Uterus (tissue), 4 donors: Measurements from ENCODE around the gene N4BP2L2. TPM values are rescaled to one million over a fixed set of nuclear protein-coding genes. Genes with fewer than 3 reads are reported as not detected.

Source experiments
- DNase-seq, 2 donors: peaks; one replicate each; pipeline ENCODE4 v3.0.0-alpha.2; 2019 to 2020
- H3K27ac ChIP-seq, 2 donors: fragments of 200-600 bp; sonication (generic); 1 replicate in 1 of 2; 2 replicates in 1 of 2; pipeline ENCODE4 v1.5.1; 2016 to 2018
- H3K27me3 ChIP-seq, 2 donors: fragments of 200-600 bp; sonication (generic); one replicate each; pipeline ENCODE4 v1.5.1; 2018 to 2019; ENCODE audit warnings: control low read depth in 1 of 2
- H3K36me3 ChIP-seq, 2 donors: fragments of 200-600 bp; sonication (generic); one replicate each; pipeline ENCODE4 v1.5.1; 2019; ENCODE audit warnings: control low read depth in 1 of 2
- H3K4me1 ChIP-seq, 2 donors: fragments of 200-600 bp; sonication (generic); one replicate each; pipeline ENCODE4 v1.5.1; 2018 to 2019; ENCODE audit warnings: control low read depth in 1 of 2
- H3K4me3 ChIP-seq, 2 donors: fragments of 200-600 bp; sonication (generic); 1 replicate in 1 of 2; 2 replicates in 1 of 2; pipeline ENCODE4 v1.5.1; 2018 to 2019; ENCODE audit warnings: mild to moderate bottlenecking in 1 of 2
- H3K9me3 ChIP-seq, 2 donors: fragments of 200-600 bp; sonication (generic); one replicate each; pipeline ENCODE4 v1.5.1; 2019; ENCODE audit warnings: control low read depth in 1 of 2
- POLR2A ChIP-seq, 2 donors: fragments of 450-650 bp; IDR thresholded peaks; one replicate each; pipeline ENCODE4 v1.6.1; 2016; ENCODE audit warnings: antibody characterized with exemption in 2 of 2, mild to moderate bottlenecking in 1 of 2, moderate library complexity in 1 of 2
- intact Hi-C: fragments of 100-400 bp; cut with DNase I; formaldehyde crosslinking; loops from one replicate; pipeline ENCODE4 v1.15.1; 2023; ENCODE audit warnings: low total_unique reads
- total RNA-seq, 4 donors: library from RNA; depleted of rRNA in 3 of 4; stranded (reverse); fragments of >200 nt in 3 of 4; gene quantifications; one replicate each; pipeline versions ENCODE4 v1.1.0 to v1.2.4, GENCODE V29; 2014 to 2023
- TF ChIP-seq, protein P1 (sequence below), 4 experiments: fragments of 200-600 bp in 2 of 4; fragments of 450-650 bp in 2 of 4; sonication (generic) in 2 of 4; IDR thresholded peaks; one replicate each; pipeline ENCODE4 v1.5.1; 2016 to 2019; ENCODE audit warnings: antibody characterized with exemption in 4 of 4, mild to moderate bottlenecking in 2 of 4, moderate library complexity in 1 of 4
- donor health status: DM: yes; HTN: yes; CAD: no.

Gene N4BP2L2
- total RNA-seq, 4 donors from 2014 or later, result 187 to 288 (median 233) TPM

GRCh38 chr13:32555613-32556012 lies 17.0 kb upstream of the N4BP2L2 start:
- Histone ChIP-seq H3K36me3 (no peaks in the 10 kb centered on the region), H3K4me1 (no peaks in the 10 kb centered on the region), H3K27ac (no peak overlapping the region), H3K4me3 (no peak overlapping the region), H3K9me3 (no peaks in the 10 kb centered on the region), H3K27me3 (no peaks in the 10 kb centered on the region)
- intact Hi-C loops, result no loop called here
- TF ChIP-seq POLR2A (IDR thresholded peaks at IDR 0.05), result no peak
- TF ChIP-seq, protein P1, sequence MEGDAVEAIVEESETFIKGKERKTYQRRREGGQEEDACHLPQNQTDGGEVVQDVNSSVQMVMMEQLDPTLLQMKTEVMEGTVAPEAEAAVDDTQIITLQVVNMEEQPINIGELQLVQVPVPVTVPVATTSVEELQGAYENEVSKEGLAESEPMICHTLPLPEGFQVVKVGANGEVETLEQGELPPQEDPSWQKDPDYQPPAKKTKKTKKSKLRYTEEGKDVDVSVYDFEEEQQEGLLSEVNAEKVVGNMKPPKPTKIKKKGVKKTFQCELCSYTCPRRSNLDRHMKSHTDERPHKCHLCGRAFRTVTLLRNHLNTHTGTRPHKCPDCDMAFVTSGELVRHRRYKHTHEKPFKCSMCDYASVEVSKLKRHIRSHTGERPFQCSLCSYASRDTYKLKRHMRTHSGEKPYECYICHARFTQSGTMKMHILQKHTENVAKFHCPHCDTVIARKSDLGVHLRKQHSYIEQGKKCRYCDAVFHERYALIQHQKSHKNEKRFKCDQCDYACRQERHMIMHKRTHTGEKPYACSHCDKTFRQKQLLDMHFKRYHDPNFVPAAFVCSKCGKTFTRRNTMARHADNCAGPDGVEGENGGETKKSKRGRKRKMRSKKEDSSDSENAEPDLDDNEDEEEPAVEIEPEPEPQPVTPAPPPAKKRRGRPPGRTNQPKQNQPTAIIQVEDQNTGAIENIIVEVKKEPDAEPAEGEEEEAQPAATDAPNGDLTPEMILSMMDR (IDR thresholded peaks at IDR 0.05), result no peak
- no peak for DNase-seq

DNA sequence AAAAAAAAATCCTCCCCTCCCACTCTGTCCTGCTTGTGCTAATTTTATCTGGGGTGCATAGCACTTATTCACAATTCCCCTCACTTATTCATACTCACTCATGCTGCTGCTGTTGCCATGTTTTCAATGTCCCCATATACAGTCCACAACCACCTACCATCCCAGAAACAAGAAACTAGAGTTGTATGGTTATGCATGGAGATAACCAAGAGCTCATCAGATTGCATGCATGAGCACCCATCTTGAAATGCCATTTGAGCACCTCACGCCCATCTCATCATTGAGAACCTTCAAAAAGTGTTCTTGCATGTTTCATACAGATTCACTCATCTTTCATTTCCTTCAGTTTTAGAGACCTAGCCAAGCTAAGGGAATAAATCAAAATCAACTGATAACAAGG lies 15.1 kb upstream of the N4BP2L2 start:
- Histone ChIP-seq H3K4me3 (no peak overlapping the region), H3K27ac (no peak overlapping the region), H3K9me3 (no peaks in the 10 kb centered on the region), H3K27me3 (no peaks in the 10 kb centered on the region), H3K4me1 (no peaks in the 10 kb centered on the region), H3K36me3 (no peaks in the 10 kb centered on the region)
- intact Hi-C loops, result no loop called here
- no peak for DNase-seq
- TF ChIP-seq, protein P1 (IDR thresholded peaks at IDR 0.05), result no peak
- no peak for TF ChIP-seq POLR2A (IDR thresholded peaks at IDR 0.05)

GRCh38 chr13:32549788-32550187 lies 11.2 kb upstream of the N4BP2L2 start:
- no peak overlapping the region for H3K27ac ChIP-seq
- TF ChIP-seq, protein P1 (IDR thresholded peaks at IDR 0.05), result no peak
- TF ChIP-seq POLR2A (IDR thresholded peaks at IDR 0.05), result no peak
- DNase-seq, result no peak
- intact Hi-C loops, result no loop called here
- no peaks in the 10 kb centered on the region for H3K4me1 ChIP-seq
- no peaks in the 10 kb centered on the region for H3K36me3 ChIP-seq
- H3K9me3 ChIP-seq, result no peaks in the 10 kb centered on the region
- no peak overlapping the region for H3K4me3 ChIP-seq
- no peaks in the 10 kb centered on the region for H3K27me3 ChIP-seq

GRCh38 chr13:32548837-32549236 lies 10.2 kb upstream of the N4BP2L2 start:
- intact Hi-C loops, result no loop called here
- no peaks in the 10 kb centered on the region for H3K36me3 ChIP-seq
- no peak overlapping the region for H3K27ac ChIP-seq
- H3K4me3 ChIP-seq, result no peak overlapping the region
- H3K9me3 ChIP-seq, result no peaks in the 10 kb centered on the region
- DNase-seq, result no peak
- H3K27me3 ChIP-seq, result no peaks in the 10 kb centered on the region
- H3K4me1 ChIP-seq, result no peaks in the 10 kb centered on the region
- TF ChIP-seq, protein P1 (IDR thresholded peaks at IDR 0.05), result no peak
- TF ChIP-seq POLR2A (IDR thresholded peaks at IDR 0.05), result no peak

- Histone ChIP-seq H3K4me1 (no peaks in the 10 kb centered on the region), H3K4me3 (no peak overlapping the region), H3K9me3 (no peaks in the 10 kb centered on the region), H3K36me3 (no peaks in the 10 kb centered on the region), H3K27ac (no peak overlapping the region), H3K27me3 (no peaks in the 10 kb centered on the region)
- DNase-seq, result no peak
- no peak for TF ChIP-seq POLR2A (IDR thresholded peaks at IDR 0.05)
- TF ChIP-seq, protein P1 (IDR thresholded peaks at IDR 0.05), result no peak
- intact Hi-C loops, result no loop called here
Observed at GRCh38 chr13:32545083-32545482, 6.5 kb upstream of the N4BP2L2 start.
